K562 (cell line): Measurements from ENCODE around the gene RNF17. TPM values are rescaled to one million over a fixed set of nuclear protein-coding genes. Genes with fewer than 3 reads are reported as not detected.
A peak's percentile ranks its signal among the peaks of the same experiment; 100 is the strongest.

ENCODE experiments used
- DMBX1 ChIP-seq: fragments of 250-450 bp; sonication (Bioruptor Pico); IDR thresholded peaks from 2 replicates; pipeline ENCODE4 v1.8.0; 2022; ENCODE audit warnings: inconsistent platforms, mild to moderate bottlenecking, moderate library complexity, borderline replicate concordance
- ELF1 ChIP-seq: fragments of 200-800 bp; sonication (Bioruptor generic); IDR thresholded peaks from 2 replicates; pipeline ENCODE4 v1.6.1; 2016; ENCODE audit warnings: missing genetic modification characterization, missing compliant biosample characterization
- HLTF ChIP-seq: fragments of 450-650 bp; IDR thresholded peaks from 2 replicates; pipeline ENCODE4 v1.6.1; 2016
- HMG20B ChIP-seq: fragments of 250-450 bp; sonication (Bioruptor Pico); IDR thresholded peaks from 2 replicates; pipeline ENCODE4 v1.5.0; 2021; ENCODE audit warnings: mild to moderate bottlenecking
- MTF1 ChIP-seq: fragments of 250-450 bp; sonication (Bioruptor Pico); IDR thresholded peaks from 2 replicates; pipeline ENCODE4 v1.9.0; 2021; ENCODE audit warnings: moderate library complexity, mild to moderate bottlenecking, inconsistent platforms, borderline replicate concordance
- NR2C2 ChIP-seq, 2 experiments: fragments of 200-800 bp in 1 of 2; sonication (Bioruptor generic) in 1 of 2; sonication (generic) in 1 of 2; formaldehyde crosslinking in 1 of 2; IDR thresholded peaks; 2 replicates each; pipeline versions ENCODE4 v1.6.1 to v1.8.0; 2016 to 2022; ENCODE audit warnings: mild to moderate bottlenecking in 1 of 2, missing compliant biosample characterization in 1 of 2, missing genetic modification characterization in 1 of 2, missing genetic modification reagents in 1 of 2
- RAD51 ChIP-seq: fragments of 450-650 bp; IDR thresholded peaks from 2 replicates; pipeline ENCODE4 v1.7.1; 2016; ENCODE audit warnings: low read depth, mild to moderate bottlenecking, borderline replicate concordance
- RFX7 ChIP-seq: fragments of 250-450 bp; sonication (Bioruptor Pico); IDR thresholded peaks from 2 replicates; pipeline ENCODE4 v1.5.1; 2021; ENCODE audit warnings: mild to moderate bottlenecking
- ZNF436 ChIP-seq: fragments of 250-450, 450-650 bp; sonication (Bioruptor Pico); formaldehyde crosslinking; IDR thresholded peaks from 2 replicates; pipeline ENCODE4 v1.7.0; 2020; ENCODE audit warnings: mild to moderate bottlenecking
- ZNF551 ChIP-seq: fragments of 250-450 bp; sonication (Bioruptor Pico); IDR thresholded peaks from 2 replicates; pipeline ENCODE4 v1.5.0; 2021; ENCODE audit warnings: mild to moderate bottlenecking, moderate library complexity
- ZNF707 ChIP-seq: fragments of 250-450 bp; sonication (Bioruptor Pico); conservative IDR thresholded peaks from 2 replicates; pipeline ENCODE4 v1.8.0; 2022; ENCODE audit warnings: inconsistent platforms, mild to moderate bottlenecking, moderate library complexity
- ZNF77 ChIP-seq: fragments of 250-450 bp; sonication (Bioruptor Pico); IDR thresholded peaks from 2 replicates; pipeline ENCODE4 v1.5.0; 2020
- polyA plus RNA-seq, 8 experiments: library from polyadenylated mRNA; depleted of rRNA in 4 of 8; stranded (reverse) in 5 of 8; unstranded in 3 of 8; fragments of >200 nt; fragmentation: Nextera tagmentation in 2 of 8; fragmentation: Illumina TruSeq in 1 of 8; extraction: Ambion mirVana in 2 of 8; extraction: Trizol in 1 of 8; gene quantifications; 2 replicates each; pipeline versions ENCODE4 v1.2.1 to v1.2.3, GENCODE V29; 2011 to 2014; ENCODE audit warnings: inconsistent platforms in 1 of 8, missing spikeins in 1 of 8
- total RNA-seq, 7 experiments: library from RNA; depleted of rRNA in 6 of 7; stranded (reverse); fragments of >200 nt in 6 of 7; fragmentation: Illumina TruSeq in 2 of 7; extraction: Trizol in 2 of 7; gene quantifications; 2 replicates each; pipeline versions ENCODE4 v1.2.1 to v1.2.3, GENCODE V29; 2011 to 2021; ENCODE audit warnings: low replicate concordance in 1 of 7
- TF ChIP-seq, protein P1 (sequence below): fragments of 200-800 bp; sonication (Bioruptor generic); IDR thresholded peaks from 2 replicates; pipeline ENCODE4 v1.6.1; 2016; ENCODE audit warnings: missing genetic modification characterization, missing compliant biosample characterization
- TF ChIP-seq, protein P2 (sequence below): fragments of 450-650 bp; IDR thresholded peaks from 2 replicates; pipeline ENCODE4 v1.6.1; 2016; ENCODE audit warnings: antibody characterized with exemption
- TF ChIP-seq, protein P3 (sequence below): fragments of 250-450 bp; sonication (Bioruptor Pico); IDR thresholded peaks from 2 replicates; pipeline ENCODE4 v1.5.1; 2021; ENCODE audit warnings: mild to moderate bottlenecking
- TF ChIP-seq, protein P4 (sequence below): IDR thresholded peaks from 3 replicates; pipeline ENCODE4 v1.6.1; 2011; ENCODE audit warnings: borderline replicate concordance, mild to moderate bottlenecking, moderate library complexity; ENCODE audit not compliant: insufficient read length; ENCODE audit errors: extremely low read depth

The RNF17 gene
- total and polyA plus RNA-seq, 9 of the 15 experiments (the other 6 are each of a cell fraction or from before 2014, with no cell fraction given): 0.11 to 0.90 (median 0.58) TPM

DNA sequence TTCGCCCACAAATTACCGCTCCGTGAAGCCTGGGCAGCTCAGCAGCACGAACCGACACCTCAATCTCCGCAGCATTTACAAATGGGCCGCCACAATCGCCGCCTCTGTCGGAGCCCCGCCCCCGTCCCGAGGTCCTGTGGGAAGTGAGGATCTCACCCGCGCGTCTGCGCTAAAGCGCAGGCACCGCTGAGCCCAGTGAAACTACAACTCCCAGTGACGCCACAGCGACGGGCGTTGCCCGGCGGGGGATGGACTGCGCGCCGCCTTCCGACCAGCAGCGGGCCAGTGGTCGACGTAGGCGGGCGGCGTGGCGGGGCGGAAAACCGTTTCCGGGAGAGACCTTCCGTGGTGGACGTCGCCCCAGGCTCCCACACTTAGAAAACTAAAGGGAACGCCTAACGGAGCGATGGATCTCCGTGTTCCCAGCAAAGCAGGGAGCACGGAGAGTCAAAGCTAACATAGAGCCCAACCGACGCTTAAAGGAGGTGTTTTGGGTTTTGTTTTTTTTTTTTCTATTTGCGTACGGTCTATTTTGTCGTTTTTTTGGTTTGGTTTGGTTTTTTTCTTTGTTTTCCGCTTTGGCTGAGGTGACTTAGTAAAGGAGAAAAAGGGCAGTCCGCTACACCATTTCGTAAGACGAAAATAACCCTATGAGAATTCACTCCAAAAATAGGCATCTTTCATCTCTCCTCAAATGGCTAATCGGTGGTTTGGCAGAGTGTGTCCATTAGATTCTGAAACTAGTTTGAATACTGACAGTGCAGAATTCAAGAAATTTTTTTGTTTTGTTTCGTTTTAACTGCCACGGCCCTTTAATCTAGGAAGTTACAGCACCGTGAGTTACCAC is 159.0 kb downstream of the RNF17 start (continued):
- TF ChIP-seq, protein P1, sequence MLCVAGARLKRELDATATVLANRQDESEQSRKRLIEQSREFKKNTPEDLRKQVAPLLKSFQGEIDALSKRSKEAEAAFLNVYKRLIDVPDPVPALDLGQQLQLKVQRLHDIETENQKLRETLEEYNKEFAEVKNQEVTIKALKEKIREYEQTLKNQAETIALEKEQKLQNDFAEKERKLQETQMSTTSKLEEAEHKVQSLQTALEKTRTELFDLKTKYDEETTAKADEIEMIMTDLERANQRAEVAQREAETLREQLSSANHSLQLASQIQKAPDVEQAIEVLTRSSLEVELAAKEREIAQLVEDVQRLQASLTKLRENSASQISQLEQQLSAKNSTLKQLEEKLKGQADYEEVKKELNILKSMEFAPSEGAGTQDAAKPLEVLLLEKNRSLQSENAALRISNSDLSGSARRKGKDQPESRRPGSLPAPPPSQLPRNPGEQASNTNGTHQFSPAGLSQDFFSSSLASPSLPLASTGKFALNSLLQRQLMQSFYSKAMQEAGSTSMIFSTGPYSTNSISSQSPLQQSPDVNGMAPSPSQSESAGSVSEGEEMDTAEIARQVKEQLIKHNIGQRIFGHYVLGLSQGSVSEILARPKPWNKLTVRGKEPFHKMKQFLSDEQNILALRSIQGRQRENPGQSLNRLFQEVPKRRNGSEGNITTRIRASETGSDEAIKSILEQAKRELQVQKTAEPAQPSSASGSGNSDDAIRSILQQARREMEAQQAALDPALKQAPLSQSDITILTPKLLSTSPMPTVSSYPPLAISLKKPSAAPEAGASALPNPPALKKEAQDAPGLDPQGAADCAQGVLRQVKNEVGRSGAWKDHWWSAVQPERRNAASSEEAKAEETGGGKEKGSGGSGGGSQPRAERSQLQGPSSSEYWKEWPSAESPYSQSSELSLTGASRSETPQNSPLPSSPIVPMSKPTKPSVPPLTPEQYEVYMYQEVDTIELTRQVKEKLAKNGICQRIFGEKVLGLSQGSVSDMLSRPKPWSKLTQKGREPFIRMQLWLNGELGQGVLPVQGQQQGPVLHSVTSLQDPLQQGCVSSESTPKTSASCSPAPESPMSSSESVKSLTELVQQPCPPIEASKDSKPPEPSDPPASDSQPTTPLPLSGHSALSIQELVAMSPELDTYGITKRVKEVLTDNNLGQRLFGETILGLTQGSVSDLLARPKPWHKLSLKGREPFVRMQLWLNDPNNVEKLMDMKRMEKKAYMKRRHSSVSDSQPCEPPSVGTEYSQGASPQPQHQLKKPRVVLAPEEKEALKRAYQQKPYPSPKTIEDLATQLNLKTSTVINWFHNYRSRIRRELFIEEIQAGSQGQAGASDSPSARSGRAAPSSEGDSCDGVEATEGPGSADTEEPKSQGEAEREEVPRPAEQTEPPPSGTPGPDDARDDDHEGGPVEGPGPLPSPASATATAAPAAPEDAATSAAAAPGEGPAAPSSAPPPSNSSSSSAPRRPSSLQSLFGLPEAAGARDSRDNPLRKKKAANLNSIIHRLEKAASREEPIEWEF: no peak
- TF ChIP-seq RAD51: no peak
- TF ChIP-seq MTF1 (CRISPR knock-in tag): no peak
- TF ChIP-seq, protein P2, sequence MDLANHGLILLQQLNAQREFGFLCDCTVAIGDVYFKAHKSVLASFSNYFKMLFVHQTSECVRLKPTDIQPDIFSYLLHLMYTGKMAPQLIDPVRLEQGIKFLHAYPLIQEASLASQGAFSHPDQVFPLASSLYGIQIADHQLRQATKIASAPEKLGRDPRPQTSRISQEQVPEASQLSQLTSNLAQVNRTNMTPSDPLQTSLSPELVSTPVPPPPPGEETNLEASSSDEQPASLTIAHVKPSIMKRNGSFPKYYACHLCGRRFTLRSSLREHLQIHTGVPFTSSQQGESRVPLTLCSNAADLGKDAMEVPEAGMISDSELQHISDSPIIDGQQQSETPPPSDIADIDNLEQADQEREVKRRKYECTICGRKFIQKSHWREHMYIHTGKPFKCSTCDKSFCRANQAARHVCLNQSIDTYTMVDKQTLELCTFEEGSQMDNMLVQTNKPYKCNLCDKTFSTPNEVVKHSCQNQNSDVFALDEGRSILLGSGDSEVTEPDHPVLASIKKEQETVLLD: peak; percentile 59; the same call in 1 of the 2 replicates
- TF ChIP-seq ELF1 (tag): peak; percentile 87
- peak; percentile 80; the same call in 1 of the 2 replicates for TF ChIP-seq HLTF
- no peak for TF ChIP-seq ZNF551
- peak; percentile 38; the same call in 1 of the 2 replicates for TF ChIP-seq NR2C2 (CRISPR knock-in tag; IDR thresholded peaks at IDR 0.05)
- TF ChIP-seq NR2C2 (tag; IDR thresholded peaks at IDR 0.05): peak; percentile 69; the same call in 1 of the 2 replicates
- no peak for TF ChIP-seq ZNF707 (CRISPR knock-in tag)
- TF ChIP-seq RFX7: no peak
- no peak for TF ChIP-seq HMG20B (CRISPR knock-in tag)
- TF ChIP-seq ZNF77: no peak
- TF ChIP-seq, protein P3, sequence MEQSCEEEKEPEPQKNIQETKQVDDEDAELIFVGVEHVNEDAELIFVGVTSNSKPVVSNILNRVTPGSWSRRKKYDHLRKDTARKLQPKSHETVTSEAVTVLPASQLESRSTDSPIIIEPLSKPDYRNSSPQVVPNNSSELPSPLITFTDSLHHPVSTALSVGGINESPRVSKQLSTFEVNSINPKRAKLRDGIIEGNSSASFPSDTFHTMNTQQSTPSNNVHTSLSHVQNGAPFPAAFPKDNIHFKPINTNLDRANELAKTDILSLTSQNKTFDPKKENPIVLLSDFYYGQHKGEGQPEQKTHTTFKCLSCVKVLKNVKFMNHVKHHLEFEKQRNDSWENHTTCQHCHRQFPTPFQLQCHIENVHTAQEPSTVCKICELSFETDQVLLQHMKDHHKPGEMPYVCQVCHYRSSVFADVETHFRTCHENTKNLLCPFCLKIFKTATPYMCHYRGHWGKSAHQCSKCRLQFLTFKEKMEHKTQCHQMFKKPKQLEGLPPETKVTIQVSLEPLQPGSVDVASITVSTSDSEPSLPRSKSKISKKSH (CRISPR knock-in tag): no peak
- TF ChIP-seq, protein P4, sequence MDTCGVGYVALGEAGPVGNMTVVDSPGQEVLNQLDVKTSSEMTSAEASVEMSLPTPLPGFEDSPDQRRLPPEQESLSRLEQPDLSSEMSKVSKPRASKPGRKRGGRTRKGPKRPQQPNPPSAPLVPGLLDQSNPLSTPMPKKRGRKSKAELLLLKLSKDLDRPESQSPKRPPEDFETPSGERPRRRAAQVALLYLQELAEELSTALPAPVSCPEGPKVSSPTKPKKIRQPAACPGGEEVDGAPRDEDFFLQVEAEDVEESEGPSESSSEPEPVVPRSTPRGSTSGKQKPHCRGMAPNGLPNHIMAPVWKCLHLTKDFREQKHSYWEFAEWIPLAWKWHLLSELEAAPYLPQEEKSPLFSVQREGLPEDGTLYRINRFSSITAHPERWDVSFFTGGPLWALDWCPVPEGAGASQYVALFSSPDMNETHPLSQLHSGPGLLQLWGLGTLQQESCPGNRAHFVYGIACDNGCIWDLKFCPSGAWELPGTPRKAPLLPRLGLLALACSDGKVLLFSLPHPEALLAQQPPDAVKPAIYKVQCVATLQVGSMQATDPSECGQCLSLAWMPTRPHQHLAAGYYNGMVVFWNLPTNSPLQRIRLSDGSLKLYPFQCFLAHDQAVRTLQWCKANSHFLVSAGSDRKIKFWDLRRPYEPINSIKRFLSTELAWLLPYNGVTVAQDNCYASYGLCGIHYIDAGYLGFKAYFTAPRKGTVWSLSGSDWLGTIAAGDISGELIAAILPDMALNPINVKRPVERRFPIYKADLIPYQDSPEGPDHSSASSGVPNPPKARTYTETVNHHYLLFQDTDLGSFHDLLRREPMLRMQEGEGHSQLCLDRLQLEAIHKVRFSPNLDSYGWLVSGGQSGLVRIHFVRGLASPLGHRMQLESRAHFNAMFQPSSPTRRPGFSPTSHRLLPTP: no peak
- no peak for TF ChIP-seq DMBX1 (CRISPR knock-in tag)
- TF ChIP-seq ZNF436 (CRISPR knock-in tag): no peak
